ENCODE results near the gene TMEM156. TPM values are rescaled to one million over a fixed set of nuclear protein-coding genes. Genes with fewer than 3 reads are reported as not detected.

TMEM156 gene
- polyA plus RNA-seq, 1 of the 3 experiments (the other 2 are of a cell fraction), result 0.13 TPM

GRCh38 chr4:38926896-38927295, 105.3 kb downstream of the TMEM156 start (continued):
- no peak for TF ChIP-seq TAF1 (IDR thresholded peaks at IDR 0.05; ENCODE audit: borderline replicate concordance, low read depth, low read length)

- H3K4me1 ChIP-seq (ENCODE audit: control insufficient read depth in 1 of 2, insufficient read depth in 2 of 2, low read depth in 1 of 2, low read length in 1 of 2), result peaks cover 0 to 18% of the 10 kb centered on the region in 2 experiments; a peak in 2 of 4 replicates
- no peaks in the 10 kb centered on the region for H4K20me1 ChIP-seq (ENCODE audit: insufficient read depth)
- DNase-seq, result peak; percentile 69
- POLR2A ChIA-PET, result interaction anchor here (0.6 to 1.3 kb wide), 3 partner anchors 20 to 1197 kb away, joined by 3 to 4 read pairs (median 3); no protein-coding TSS in a partner anchor
- H3K4me3 ChIP-seq (ENCODE audit: low read depth in 2 of 2, low read length in 1 of 2), result no peak overlapping the region
- H3K9me3 ChIP-seq, result no peaks in the 10 kb centered on the region
- CTCF ChIA-PET, result interaction anchor here (0.6 to 2.4 kb wide), 5 partner anchors 10 to 209 kb away, joined by 3 to 7 read pairs (median 4); no protein-coding TSS in a partner anchor
- H3K9ac ChIP-seq, result no peak overlapping the region
- no peaks in the 10 kb centered on the region for H3F3A ChIP-seq (replicated peaks; ENCODE audit: insufficient read depth)
- 53% methylated on average over 2 of the region's 3 CpGs for WGBS (ENCODE audit: low lambda C conversion rate)
- H3K79me2 ChIP-seq (ENCODE audit: insufficient read depth), result no peaks in the 10 kb centered on the region
- H3K27me3 ChIP-seq (ENCODE audit: insufficient read depth), result no peaks in the 10 kb centered on the region
- H3K4me2 ChIP-seq, result no peak overlapping the region
- TF ChIP-seq EP300 (IDR thresholded peaks at IDR 0.05; ENCODE audit: borderline replicate concordance in 1 of 2, low read depth in 1 of 2, low read length in 1 of 2) (peak in 1 of 2 experiments; percentile 71; a peak in 2 of 4 replicates), REST (IDR thresholded peaks at IDR 0.05; ENCODE audit: low read depth, low read length) (no peak), NFIC (IDR thresholded peaks at IDR 0.05; ENCODE audit: borderline replicate concordance) (no peak), FOSL2 (IDR thresholded peaks at IDR 0.05; ENCODE audit: borderline replicate concordance, low read depth) (no peak), CHD2 (IDR thresholded peaks at IDR 0.05; ENCODE audit: low read length, partially characterized antibody) (no peak), ZBTB33 (IDR thresholded peaks at IDR 0.05; ENCODE audit: borderline replicate concordance, low read depth) (no peak), SMC3 (IDR thresholded peaks at IDR 0.05; ENCODE audit: low read depth, low read length) (peak; percentile 14; the same call in 1 of the 2 replicates), JUND (IDR thresholded peaks at IDR 0.05) (no peak), GATA2 (CRISPR knock-in tag; IDR thresholded peaks at IDR 0.05) (peak; percentile 52; the same call in 1 of the 2 replicates)
- H3K27ac ChIP-seq (ENCODE audit: low read depth in 2 of 2, low read length in 1 of 2), result peak overlapping the region in 1 of 2 experiments; percentile 71; a peak in 2 of 4 replicates
- peaks cover 10 to 40% of the 10 kb centered on the region in 2 experiments for H3K36me3 ChIP-seq (replicated peaks in 1 of 2; ENCODE audit: control insufficient read depth in 1 of 2, insufficient read depth in 2 of 2, low read length in 1 of 2)
- H2AFZ ChIP-seq (ENCODE audit: low read depth), result no peak overlapping the region
- H3K9me2 ChIP-seq, result no peaks in the 10 kb centered on the region
Measured at GRCh38 chr4:38925492-38926413, 106.5 kb downstream of the TMEM156 start.
